ENCODE results near the gene C19orf38.

C19orf38 gene

DNA sequence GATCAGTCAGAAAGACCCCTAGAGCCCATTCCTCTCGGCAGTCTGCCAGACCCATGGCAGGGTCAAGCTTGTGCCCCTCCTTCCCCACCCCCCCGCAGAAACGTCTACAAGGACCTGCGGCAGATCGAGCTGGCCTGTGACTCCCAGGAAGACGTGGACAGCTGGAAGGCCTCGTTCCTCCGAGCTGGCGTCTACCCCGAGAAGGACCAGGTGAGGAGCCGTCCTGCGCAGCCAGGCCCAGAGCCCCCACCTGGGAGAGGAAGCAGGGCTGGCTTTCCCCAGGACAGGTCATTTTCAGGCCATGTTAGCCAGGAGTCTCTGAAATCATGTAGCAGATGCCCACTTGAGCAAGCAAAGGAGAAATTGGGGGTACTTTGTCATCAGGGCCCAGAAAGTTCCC lies 24.5 kb upstream of the C19orf38 start:
- Histone ChIP-seq H3K27me3 (ENCODE audit: control insufficient read depth, low read length) (no peaks in the 10 kb centered on the region), H3K4me2 (ENCODE audit: low read length) (no peak overlapping the region), H3K79me2 (ENCODE audit: control insufficient read depth, low read length) (no peaks in the 10 kb centered on the region), H4K20me1 (ENCODE audit: control insufficient read depth, insufficient read depth, low read depth, low read length) (no peaks in the 10 kb centered on the region), H3K9me3 (ENCODE audit: control insufficient read depth, insufficient read depth, low read length) (no peaks in the 10 kb centered on the region), H3K9me2 (replicated peaks; ENCODE audit: control insufficient read depth, low read length) (no peaks in the 10 kb centered on the region), H3K4me1 (ENCODE audit: control insufficient read depth, low read length) (no peaks in the 10 kb centered on the region), H3F3A (ENCODE audit: control insufficient read depth, insufficient read depth) (no peaks in the 10 kb centered on the region), H3K4me3 (ENCODE audit: low read length) (no peak overlapping the region), H3K36me3 (ENCODE audit: control insufficient read depth, low read length) (peaks cover 47% of the 10 kb centered on the region), H3K27ac (ENCODE audit: low read depth, low read length) (no peak overlapping the region)
- TF ChIP-seq, protein P1, sequence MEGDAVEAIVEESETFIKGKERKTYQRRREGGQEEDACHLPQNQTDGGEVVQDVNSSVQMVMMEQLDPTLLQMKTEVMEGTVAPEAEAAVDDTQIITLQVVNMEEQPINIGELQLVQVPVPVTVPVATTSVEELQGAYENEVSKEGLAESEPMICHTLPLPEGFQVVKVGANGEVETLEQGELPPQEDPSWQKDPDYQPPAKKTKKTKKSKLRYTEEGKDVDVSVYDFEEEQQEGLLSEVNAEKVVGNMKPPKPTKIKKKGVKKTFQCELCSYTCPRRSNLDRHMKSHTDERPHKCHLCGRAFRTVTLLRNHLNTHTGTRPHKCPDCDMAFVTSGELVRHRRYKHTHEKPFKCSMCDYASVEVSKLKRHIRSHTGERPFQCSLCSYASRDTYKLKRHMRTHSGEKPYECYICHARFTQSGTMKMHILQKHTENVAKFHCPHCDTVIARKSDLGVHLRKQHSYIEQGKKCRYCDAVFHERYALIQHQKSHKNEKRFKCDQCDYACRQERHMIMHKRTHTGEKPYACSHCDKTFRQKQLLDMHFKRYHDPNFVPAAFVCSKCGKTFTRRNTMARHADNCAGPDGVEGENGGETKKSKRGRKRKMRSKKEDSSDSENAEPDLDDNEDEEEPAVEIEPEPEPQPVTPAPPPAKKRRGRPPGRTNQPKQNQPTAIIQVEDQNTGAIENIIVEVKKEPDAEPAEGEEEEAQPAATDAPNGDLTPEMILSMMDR (IDR thresholded peaks at IDR 0.05; ENCODE audit: low read depth, low read length, poor library complexity, severe bottlenecking), result no peak
- TF ChIP-seq EZH2phosphoT487 (IDR thresholded peaks at IDR 0.05; ENCODE audit: borderline replicate concordance, low read length), result no peak

DNA sequence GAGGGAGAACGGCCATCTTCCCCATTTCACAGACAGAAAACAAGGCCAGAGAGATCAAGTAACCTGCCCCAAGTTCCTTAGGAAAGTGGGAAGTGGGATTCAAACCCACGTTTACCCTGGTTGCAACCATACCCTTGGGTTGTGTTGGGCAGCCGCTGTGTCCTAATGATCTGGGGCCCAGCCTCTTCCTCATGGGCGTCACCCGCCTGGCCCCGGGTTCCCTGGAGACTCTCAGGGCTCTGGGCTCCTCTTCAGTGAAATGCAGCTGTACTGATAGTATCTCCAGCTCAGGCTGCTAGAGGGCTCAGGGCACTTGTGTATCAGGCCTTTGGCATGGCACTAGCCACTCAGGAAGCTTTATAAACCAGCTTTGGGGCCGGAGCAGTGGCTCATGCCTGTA lies 22.0 kb upstream of the C19orf38 start:
- no peak overlapping the region for H3K4me2 ChIP-seq (ENCODE audit: low read length)
- H3K9me2 ChIP-seq (replicated peaks; ENCODE audit: control insufficient read depth, low read length), result no peaks in the 10 kb centered on the region
- no peaks in the 10 kb centered on the region for H3K9me3 ChIP-seq (ENCODE audit: control insufficient read depth, insufficient read depth, low read length)
- H3F3A ChIP-seq (ENCODE audit: control insufficient read depth, insufficient read depth), result no peaks in the 10 kb centered on the region
- H4K20me1 ChIP-seq (ENCODE audit: control insufficient read depth, insufficient read depth, low read depth, low read length), result no peaks in the 10 kb centered on the region
- no peak overlapping the region for H3K4me3 ChIP-seq (ENCODE audit: low read length)
- TF ChIP-seq, protein P1 (IDR thresholded peaks at IDR 0.05; ENCODE audit: low read depth, low read length, poor library complexity, severe bottlenecking), result no peak
- TF ChIP-seq EZH2phosphoT487 (IDR thresholded peaks at IDR 0.05; ENCODE audit: borderline replicate concordance, low read length), result no peak
- no peaks in the 10 kb centered on the region for H3K79me2 ChIP-seq (ENCODE audit: control insufficient read depth, low read length)
- H3K27ac ChIP-seq (ENCODE audit: low read depth, low read length), result no peak overlapping the region
- H3K27me3 ChIP-seq (ENCODE audit: control insufficient read depth, low read length), result no peaks in the 10 kb centered on the region
- no peaks in the 10 kb centered on the region for H3K4me1 ChIP-seq (ENCODE audit: control insufficient read depth, low read length)
- H3K36me3 ChIP-seq (ENCODE audit: control insufficient read depth, low read length), result peaks cover 40% of the 10 kb centered on the region

DNA sequence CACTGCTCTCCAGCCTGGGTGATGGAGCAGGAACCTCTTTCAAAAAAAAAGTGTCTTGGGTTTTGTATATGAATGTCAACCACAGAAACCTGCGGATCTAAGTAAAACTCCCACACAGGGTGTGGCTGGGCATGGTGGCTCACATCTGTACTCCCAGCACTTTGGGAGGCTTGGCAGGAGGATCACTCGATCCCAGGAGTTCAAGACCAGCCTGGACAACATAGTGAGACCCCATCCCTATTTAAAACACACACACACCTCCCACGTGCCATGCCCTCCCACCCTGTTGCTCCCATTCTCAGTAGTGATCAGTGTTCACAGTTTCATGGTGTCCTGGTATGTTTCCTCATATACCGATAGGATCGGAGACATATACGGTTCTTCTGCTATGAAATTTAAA lies 21.4 kb upstream of the C19orf38 start:
- Histone ChIP-seq H3K27ac (ENCODE audit: low read depth, low read length) (no peak overlapping the region), H4K20me1 (ENCODE audit: control insufficient read depth, insufficient read depth, low read depth, low read length) (no peaks in the 10 kb centered on the region), H3K9me2 (replicated peaks; ENCODE audit: control insufficient read depth, low read length) (no peaks in the 10 kb centered on the region), H3K4me3 (ENCODE audit: low read length) (no peak overlapping the region), H3F3A (ENCODE audit: control insufficient read depth, insufficient read depth) (no peaks in the 10 kb centered on the region), H3K79me2 (ENCODE audit: control insufficient read depth, low read length) (no peaks in the 10 kb centered on the region), H3K4me2 (ENCODE audit: low read length) (no peak overlapping the region), H3K4me1 (ENCODE audit: control insufficient read depth, low read length) (no peaks in the 10 kb centered on the region), H3K9me3 (ENCODE audit: control insufficient read depth, insufficient read depth, low read length) (no peaks in the 10 kb centered on the region), H3K36me3 (ENCODE audit: control insufficient read depth, low read length) (peaks cover 42% of the 10 kb centered on the region), H3K27me3 (ENCODE audit: control insufficient read depth, low read length) (no peaks in the 10 kb centered on the region)
- TF ChIP-seq EZH2phosphoT487 (IDR thresholded peaks at IDR 0.05; ENCODE audit: borderline replicate concordance, low read length), result no peak

DNA sequence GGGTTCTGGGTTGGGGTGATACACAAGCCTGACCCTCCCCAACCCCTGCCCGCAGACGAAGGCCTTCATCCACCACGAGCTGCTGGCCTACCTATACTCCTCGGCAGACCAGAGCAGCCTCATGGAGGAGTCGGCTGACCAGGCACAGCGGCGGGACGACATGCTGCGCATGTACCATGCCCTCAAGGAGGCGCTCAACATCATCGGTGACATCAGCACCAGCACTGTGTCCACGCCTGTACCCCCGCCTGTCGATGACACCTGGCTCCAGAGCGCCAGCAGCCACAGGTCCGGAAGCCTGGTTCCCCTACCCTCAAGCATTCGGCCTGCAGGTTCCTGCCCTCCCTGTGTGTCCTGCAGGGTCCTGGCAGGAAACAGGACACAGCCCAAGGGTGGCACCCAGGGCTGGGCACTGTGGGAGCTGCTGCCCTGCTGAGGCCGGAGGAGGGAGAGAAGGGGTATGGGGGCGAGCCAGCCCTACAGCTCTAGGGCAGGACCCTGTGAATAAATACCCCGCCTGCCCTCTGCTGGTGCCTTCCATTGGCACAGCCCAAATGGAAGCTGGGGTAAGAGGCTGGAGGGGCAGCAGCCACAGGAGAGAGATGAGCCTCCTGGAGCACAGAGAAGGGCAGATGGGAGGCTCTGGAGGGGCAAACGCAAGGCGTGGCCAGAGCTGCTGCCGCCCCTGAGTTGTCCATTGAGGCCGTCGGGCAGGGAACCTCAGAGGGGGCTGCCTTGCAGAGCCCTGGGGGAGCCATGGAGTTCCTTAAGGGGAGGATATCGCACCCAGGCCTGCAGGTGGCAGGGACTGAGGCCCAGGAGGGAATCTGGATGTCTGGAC lies 19.0 kb upstream of the C19orf38 start:
- H3K27me3 ChIP-seq (ENCODE audit: control insufficient read depth, low read length), result no peaks in the 10 kb centered on the region
- no peak overlapping the region for H3K27ac ChIP-seq (ENCODE audit: low read depth, low read length)
- no peaks in the 10 kb centered on the region for H4K20me1 ChIP-seq (ENCODE audit: control insufficient read depth, insufficient read depth, low read depth, low read length)
- H3K36me3 ChIP-seq (ENCODE audit: control insufficient read depth, low read length), result peaks cover 51% of the 10 kb centered on the region
- peaks cover 3% of the 10 kb centered on the region for H3F3A ChIP-seq (ENCODE audit: control insufficient read depth, insufficient read depth)
- no peak for TF ChIP-seq EZH2phosphoT487 (IDR thresholded peaks at IDR 0.05; ENCODE audit: borderline replicate concordance, low read length)
- TF ChIP-seq, protein P1 (IDR thresholded peaks at IDR 0.05; ENCODE audit: low read depth, low read length, poor library complexity, severe bottlenecking), result peak; percentile 34
- H3K4me1 ChIP-seq (ENCODE audit: control insufficient read depth, low read length), result no peaks in the 10 kb centered on the region
- H3K4me2 ChIP-seq (ENCODE audit: low read length), result no peak overlapping the region
- H3K4me3 ChIP-seq (ENCODE audit: low read length), result no peak overlapping the region
- no peaks in the 10 kb centered on the region for H3K9me3 ChIP-seq (ENCODE audit: control insufficient read depth, insufficient read depth, low read length)
- H3K79me2 ChIP-seq (ENCODE audit: control insufficient read depth, low read length), result no peaks in the 10 kb centered on the region
- H3K9me2 ChIP-seq (replicated peaks; ENCODE audit: control insufficient read depth, low read length), result no peaks in the 10 kb centered on the region
